Omental fat pad (tissue), 4 donors: ENCODE data around the gene EPN3. TPM values are rescaled to one million over a fixed set of nuclear protein-coding genes. Genes with fewer than 3 reads are reported as not detected.

ENCODE experiments used
- ATAC-seq: fragments of 150-250 bp; one replicate; pipeline ENCODE4 v1.9.1; 2016; ENCODE audit warnings: mild to moderate bottlenecking, moderate library complexity; ENCODE audit not compliant: low FRiP score
- DNase-seq: peaks from one replicate; pipeline ENCODE4 v3.0.0-alpha.2; 2019; ENCODE audit warnings: low spot score
- CTCF ChIP-seq, 3 donors: fragments of 450-650 bp; IDR thresholded peaks; one replicate each; pipeline ENCODE4 v1.5.1; 2016 to 2017; ENCODE audit warnings: antibody characterized with exemption in 3 of 3, mild to moderate bottlenecking in 3 of 3, moderate library complexity in 2 of 3
- total RNA-seq, 4 donors: library from RNA; depleted of rRNA; stranded (reverse); fragments of >200 nt; gene quantifications; one replicate each; pipeline ENCODE4 v1.1.0, GENCODE V29; 2016

The EPN3 gene
- not detected for total RNA-seq

- no peak for ATAC-seq
- TF ChIP-seq CTCF (IDR thresholded peaks at IDR 0.05), result no peak
- DNase-seq, result no peak
These were observed at the start of gene EPN3 for GRCh38 chr17:50532452-50533024. EPN3 (plus strand) TSS chr17:50532735; CDS start chr17:50536557, 3,822 bp downstream.

GRCh38 chr17:50483266-50483665 lies 49.3 kb upstream of the EPN3 start:
- TF ChIP-seq CTCF (IDR thresholded peaks at IDR 0.05), result no peak
- ATAC-seq (no peak), DNase-seq (no peak)

GRCh38 chr17:50484386-50485155 lies 48.0 kb upstream of the EPN3 start:
- TF ChIP-seq CTCF (IDR thresholded peaks at IDR 0.05), result no peak
- no peak for ATAC-seq
- DNase-seq, result no peak

GRCh38 chr17:50487213-50488096 lies 45.1 kb upstream of the EPN3 start:
- DNase-seq, result no peak
- ATAC-seq, result no peak
- no peak for TF ChIP-seq CTCF (IDR thresholded peaks at IDR 0.05)

- TF ChIP-seq CTCF (IDR thresholded peaks at IDR 0.05), result no peak
- ATAC-seq, result no peak
- no peak for DNase-seq
These were observed 43.7 kb upstream of the EPN3 start for GRCh38 chr17:50488880-50489279.

- DNase-seq (no peak), ATAC-seq (no peak)
- no peak for TF ChIP-seq CTCF (IDR thresholded peaks at IDR 0.05)
These were observed 41.0 kb upstream of the EPN3 start for GRCh38 chr17:50491505-50491904.
